Epithelial cell of proximal tubule (primary cell): ENCODE data around the gene HTR2A. TPM values are rescaled to one million over a fixed set of nuclear protein-coding genes. Genes with fewer than 3 reads are reported as not detected.
A peak's percentile ranks its signal among the peaks of the same experiment; 100 is the strongest.

Source experiments
- DNase-seq: peaks from one replicate; pipeline ENCODE4 v3.0.0-alpha.2; 2011; ENCODE audit warnings: low read depth
- H3K4me3 ChIP-seq: 2 replicates; pipeline ENCODE4 v1.5.1; 2011; ENCODE audit warnings: low read depth, mild to moderate bottlenecking, low read length
- CTCF ChIP-seq: conservative IDR thresholded peaks from 2 replicates; pipeline ENCODE4 v1.5.1; 2012; ENCODE audit warnings: low read depth, mild to moderate bottlenecking, low read length
- total RNA-seq: library from RNA; depleted of rRNA; stranded (reverse); fragments of >200 nt; gene quantifications from 2 replicates; pipeline ENCODE4 v1.2.3, GENCODE V29; 2015

HTR2A gene
- total RNA-seq, 1 donor from 2014 or later, result not detected

DNA sequence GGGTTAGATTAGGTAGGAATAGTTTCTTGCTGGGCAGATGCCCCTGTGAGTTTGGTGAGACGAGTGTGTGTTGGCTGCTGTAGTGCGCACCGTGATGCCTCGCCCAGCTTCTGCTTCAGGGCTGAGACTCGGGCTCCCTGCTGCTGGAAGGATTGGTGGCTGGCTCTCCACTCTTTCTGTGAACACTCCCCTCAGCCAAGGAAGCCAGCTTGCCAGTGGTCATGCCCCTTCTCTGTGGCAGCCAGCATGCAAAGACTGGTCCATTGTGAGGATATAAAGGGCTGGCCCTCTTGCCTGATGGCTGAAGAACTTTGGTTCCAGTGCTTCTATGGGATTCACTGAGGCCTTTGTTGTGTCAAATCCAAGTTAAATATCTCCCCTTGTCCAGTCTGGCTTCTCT is 2.9 kb upstream of the HTR2A start:
- TF ChIP-seq CTCF, result no peak
- no peak for DNase-seq
- H3K4me3 ChIP-seq, result no peak overlapping the region

DNA sequence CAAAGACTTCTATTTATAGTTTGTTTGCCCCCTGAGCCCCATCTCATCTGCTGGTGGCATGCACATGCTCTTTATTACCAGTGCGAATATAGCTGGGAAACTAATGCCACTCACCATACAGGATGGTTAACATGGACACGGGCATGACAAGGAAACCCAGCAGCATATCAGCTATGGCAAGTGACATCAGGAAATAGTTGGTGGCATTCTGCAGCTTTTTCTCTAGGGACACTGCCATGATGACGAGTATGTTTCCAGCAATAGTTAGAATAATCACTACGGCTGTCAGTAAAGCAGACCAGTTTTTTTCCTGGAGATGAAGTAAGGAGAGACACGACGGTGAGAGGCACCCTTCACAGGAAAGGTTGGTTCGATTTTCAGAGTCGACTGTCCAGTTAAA is 1.5 kb downstream of the HTR2A start:
- no peak for TF ChIP-seq CTCF
- H3K4me3 ChIP-seq, result no peak overlapping the region
- no peak for DNase-seq

DNA sequence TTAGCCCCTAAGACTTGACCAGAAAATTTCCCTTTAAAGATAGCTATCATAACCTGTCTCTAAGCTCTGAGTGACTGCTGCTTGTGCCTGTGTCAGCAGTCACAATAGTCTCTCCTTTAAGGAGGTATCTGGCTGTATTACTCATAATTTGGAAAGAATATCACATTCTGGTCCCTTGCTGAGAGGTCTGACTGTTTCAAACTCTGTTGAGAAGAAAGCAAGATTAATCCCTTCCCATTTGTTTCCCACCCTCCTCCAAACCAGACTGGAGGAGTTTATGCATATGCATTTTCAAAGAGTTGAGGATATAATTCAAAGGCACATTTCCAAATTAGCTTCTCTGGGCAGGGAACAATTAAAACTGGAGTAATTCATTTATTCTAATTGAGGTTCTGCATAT is 2.3 kb downstream of the HTR2A start:
- DNase-seq, result no peak
- peak overlapping the region; percentile 65 for H3K4me3 ChIP-seq
- TF ChIP-seq CTCF, result no peak

- DNase-seq, result no peak
- TF ChIP-seq CTCF, result peak; percentile 84
- H3K4me3 ChIP-seq, result peak overlapping the region; percentile 65
Observed at GRCh38 chr13:46893798-46894560, 2.9 kb downstream of the HTR2A start.

GRCh38 chr13:46893221-46893740 is 3.6 kb downstream of the HTR2A start:
- no peak for TF ChIP-seq CTCF
- H3K4me3 ChIP-seq, result peak overlapping the region; percentile 65
- DNase-seq, result no peak

GRCh38 chr13:46885018-46885417 is 11.8 kb downstream of the HTR2A start:
- DNase-seq, result no peak
- no peak for TF ChIP-seq CTCF

GRCh38 chr13:46884531-46884930 is 12.3 kb downstream of the HTR2A start:
- H3K4me3 ChIP-seq, result no peak overlapping the region
- TF ChIP-seq CTCF, result no peak
- no peak for DNase-seq

More at GRCh38 chr13:46885018-46885417, 11.8 kb downstream of the HTR2A start:
- H3K4me3 ChIP-seq, result no peak overlapping the region
